Measurements from ENCODE around the gene PIP5K1B. TPM values are rescaled to one million over a fixed set of nuclear protein-coding genes. Genes with fewer than 3 reads are reported as not detected.

Gene PIP5K1B
- total RNA-seq, 1 experiment from 2014 or later, result 0.20 TPM

DNA sequence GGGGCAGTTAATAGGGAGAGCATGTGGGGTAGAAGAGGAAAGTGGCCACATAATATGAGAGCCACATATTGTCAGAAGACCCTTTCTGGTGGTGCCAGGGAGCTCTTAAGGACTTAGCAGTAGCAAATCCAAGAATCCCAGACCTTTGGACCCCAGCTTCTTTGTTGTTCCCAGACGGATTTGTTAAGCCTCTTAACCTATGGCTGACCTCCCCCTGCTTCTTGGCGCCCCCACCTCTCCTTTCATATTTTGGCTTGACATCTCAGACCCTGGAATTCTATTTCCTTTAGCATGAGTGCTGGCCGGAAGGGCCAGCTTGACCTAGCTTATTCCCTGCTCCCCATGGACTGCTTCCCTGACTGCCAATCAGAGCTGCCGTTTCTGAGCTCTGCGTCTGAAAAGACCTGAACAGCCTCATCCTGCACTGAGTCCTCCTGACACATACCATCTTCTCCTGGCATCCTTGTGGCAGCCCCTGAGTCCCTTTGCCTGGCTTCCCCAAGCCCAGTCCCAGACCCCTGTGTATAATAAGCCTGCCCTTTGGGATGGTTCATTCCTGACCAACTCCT is 192.6 kb downstream of the PIP5K1B start:
- Histone ChIP-seq H3K27ac (ENCODE audit: low read depth, low read length) (no peak overlapping the region), H3K27me3 (ENCODE audit: insufficient read depth, low read length) (peaks cover 62% of the 10 kb centered on the region), H3K36me3 (ENCODE audit: control insufficient read depth in 1 of 2, insufficient read depth in 2 of 2, low read length in 2 of 2) (no peaks in the 10 kb centered on the region), H3K4me3 (replicated peaks in 1 of 2; ENCODE audit: low read depth in 1 of 2, low read length in 2 of 2) (no peak overlapping the region), H3K9me2 (ENCODE audit: insufficient read depth) (no peaks in the 10 kb centered on the region), H3K4me2 (ENCODE audit: low read length) (no peak overlapping the region), H2AFZ (ENCODE audit: low read depth, low read length, poor library complexity, severe bottlenecking) (no peak overlapping the region), H3K4me1 (ENCODE audit: control insufficient read depth in 1 of 2, insufficient read depth in 2 of 2, low read length in 2 of 2) (no peaks in the 10 kb centered on the region), H3K9me3 (ENCODE audit: control insufficient read depth in 1 of 2, insufficient read depth in 1 of 2, low read depth in 1 of 2, low read length in 2 of 2) (no peaks in the 10 kb centered on the region), H3K79me2 (ENCODE audit: insufficient read depth, low read length) (no peaks in the 10 kb centered on the region), H4K20me1 (ENCODE audit: insufficient read depth) (no peaks in the 10 kb centered on the region; the same call in 1 of the 2 replicates), H3K9ac (ENCODE audit: low read length) (no peak overlapping the region)
- CTCF ChIA-PET, result no interaction called here
- ATAC-seq, result no peak
- RAD21 ChIA-PET (ENCODE audit: low non-redundant PET in 1 of 2, low total read pairs in 2 of 2, uncharacterized antibody in 2 of 2, unreplicated experiment in 2 of 2), result no interaction called here
- no TSS peak for BruUV-seq (replicated peaks)
- POLR2A ChIA-PET, result no interaction called here
- intact Hi-C loops (cut with micrococcal nuclease), result no loop called here
- DNase-seq (ENCODE audit: low read depth, low spot score), result no peak
- TF ChIP-seq CEBPB (IDR thresholded peaks at IDR 0.05; ENCODE audit: low read depth), result no peak
- no peak for TF ChIP-seq FOSL1 (IDR thresholded peaks at IDR 0.05; ENCODE audit: low read depth)
- TF ChIP-seq, protein P1, sequence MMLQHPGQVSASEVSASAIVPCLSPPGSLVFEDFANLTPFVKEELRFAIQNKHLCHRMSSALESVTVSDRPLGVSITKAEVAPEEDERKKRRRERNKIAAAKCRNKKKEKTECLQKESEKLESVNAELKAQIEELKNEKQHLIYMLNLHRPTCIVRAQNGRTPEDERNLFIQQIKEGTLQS (IDR thresholded peaks at IDR 0.05), result no peak
- no peak for TF ChIP-seq YY1 (IDR thresholded peaks at IDR 0.05; ENCODE audit: extremely low read depth, insufficient replicate concordance, low read depth, low read length)
- TF ChIP-seq EZH2phosphoT487 (IDR thresholded peaks at IDR 0.05; ENCODE audit: borderline replicate concordance), result no peak
- TF ChIP-seq SP1 (IDR thresholded peaks at IDR 0.05; ENCODE audit: low read depth), result no peak
- TF ChIP-seq, protein P2, sequence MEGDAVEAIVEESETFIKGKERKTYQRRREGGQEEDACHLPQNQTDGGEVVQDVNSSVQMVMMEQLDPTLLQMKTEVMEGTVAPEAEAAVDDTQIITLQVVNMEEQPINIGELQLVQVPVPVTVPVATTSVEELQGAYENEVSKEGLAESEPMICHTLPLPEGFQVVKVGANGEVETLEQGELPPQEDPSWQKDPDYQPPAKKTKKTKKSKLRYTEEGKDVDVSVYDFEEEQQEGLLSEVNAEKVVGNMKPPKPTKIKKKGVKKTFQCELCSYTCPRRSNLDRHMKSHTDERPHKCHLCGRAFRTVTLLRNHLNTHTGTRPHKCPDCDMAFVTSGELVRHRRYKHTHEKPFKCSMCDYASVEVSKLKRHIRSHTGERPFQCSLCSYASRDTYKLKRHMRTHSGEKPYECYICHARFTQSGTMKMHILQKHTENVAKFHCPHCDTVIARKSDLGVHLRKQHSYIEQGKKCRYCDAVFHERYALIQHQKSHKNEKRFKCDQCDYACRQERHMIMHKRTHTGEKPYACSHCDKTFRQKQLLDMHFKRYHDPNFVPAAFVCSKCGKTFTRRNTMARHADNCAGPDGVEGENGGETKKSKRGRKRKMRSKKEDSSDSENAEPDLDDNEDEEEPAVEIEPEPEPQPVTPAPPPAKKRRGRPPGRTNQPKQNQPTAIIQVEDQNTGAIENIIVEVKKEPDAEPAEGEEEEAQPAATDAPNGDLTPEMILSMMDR (IDR thresholded peaks at IDR 0.05 in 2 of 3, conservative IDR thresholded peaks at IDR 0.05 in 1 of 3; ENCODE audit: borderline replicate concordance in 1 of 3, insufficient read depth in 1 of 3, low read depth in 2 of 3, low read length in 2 of 3), result no peak
- no peak for TF ChIP-seq EGR1 (IDR thresholded peaks at IDR 0.05; ENCODE audit: low read depth)
- TF ChIP-seq ZFX (IDR thresholded peaks at IDR 0.05), result no peak
- no peak for TF ChIP-seq CBX3 (IDR thresholded peaks at IDR 0.05; ENCODE audit: low read depth)

Measured in HCT116 (cell line).